NT2/D1 (cell line): ENCODE data around the gene MBLAC1.

Source experiments
- SUZ12 ChIP-seq: IDR thresholded peaks from 2 replicates; pipeline ENCODE4 v1.6.1; 2011; ENCODE audit not compliant: insufficient read length, insufficient read depth; ENCODE audit errors: extremely low read depth
- YY1 ChIP-seq: IDR thresholded peaks from 2 replicates; pipeline ENCODE4 v1.6.1; 2011; ENCODE audit not compliant: insufficient read length, insufficient read depth
- ZNF274 ChIP-seq: IDR thresholded peaks from 2 replicates; pipeline ENCODE4 v1.6.1; 2011; ENCODE audit warnings: mild to moderate bottlenecking, low read depth, low read length

- TF ChIP-seq ZNF274 (no peak), SUZ12 (no peak), YY1 (no peak)
These were observed 49.6 kb downstream of the MBLAC1 start for GRCh38 chr7:100176096-100177044.
